ENCODE data around the gene MYL3. TPM values are rescaled to one million over a fixed set of nuclear protein-coding genes. Genes with fewer than 3 reads are reported as not detected.
A peak's percentile ranks its signal among the peaks of the same experiment; 100 is the strongest.

The MYL3 gene
- total RNA-seq, 3 donors from 2014 or later (not counting 1 experiment from before 2014, with no cell fraction given): not detected

- Histone ChIP-seq H3K27ac (ENCODE audit: low read length) (no peak overlapping the region), H3K4me3 (ENCODE audit: low read length) (no peak overlapping the region), H3K27me3 (ENCODE audit: control insufficient read depth, insufficient read depth, low read length) (no peaks in the 10 kb centered on the region), H3K9me3 (ENCODE audit: control insufficient read depth, insufficient read depth, low read length) (no peaks in the 10 kb centered on the region), H3K36me3 (ENCODE audit: control insufficient read depth, insufficient read depth, low read length) (no peaks in the 10 kb centered on the region), H3K4me1 (ENCODE audit: control insufficient read depth, insufficient read depth, low read length) (no peaks in the 10 kb centered on the region)
- ATAC-seq (no peak), DNase-seq (no peak)
- no peak overlapping the region for H3K27ac Mint-ChIP-seq
- H3K4me3 Mint-ChIP-seq: no peak overlapping the region
- no peaks in the 10 kb centered on the region for H3K36me3 Mint-ChIP-seq
- no peaks in the 10 kb centered on the region for H3K4me1 Mint-ChIP-seq
- WGBS (ENCODE audit: insufficient coverage): 89% methylated on average over 15 of the region's 15 CpGs
- no peak for TF ChIP-seq CTCF (IDR thresholded peaks at IDR 0.05)
- H3K27me3 Mint-ChIP-seq (ENCODE audit: low read depth in 2 of 2): no peaks in the 10 kb centered on the region
- H3K9me3 Mint-ChIP-seq: no peaks in the 10 kb centered on the region
- intact Hi-C loops (cut with micrococcal nuclease): no loop called here
These were observed 4.3 kb upstream of the MYL3 start for GRCh38 chr3:46867550-46867898.

- H3K4me3 ChIP-seq (ENCODE audit: low read length): no peak overlapping the region
- H3K27me3 ChIP-seq (ENCODE audit: control insufficient read depth, insufficient read depth, low read length): no peaks in the 10 kb centered on the region
- no peak overlapping the region for H3K4me3 Mint-ChIP-seq
- no peaks in the 10 kb centered on the region for H3K36me3 Mint-ChIP-seq
- DNase-seq: peak; percentile 81 to 86
- H3K9me3 Mint-ChIP-seq: no peaks in the 10 kb centered on the region
- no peak overlapping the region for H3K27ac Mint-ChIP-seq
- no peaks in the 10 kb centered on the region for H3K4me1 ChIP-seq (ENCODE audit: control insufficient read depth, insufficient read depth, low read length)
- no peaks in the 10 kb centered on the region for H3K4me1 Mint-ChIP-seq
- intact Hi-C loops (cut with micrococcal nuclease): loop anchor here (1.0 kb wide), 2 partner anchors 28 to 42 kb away; no protein-coding TSS in a partner anchor
- no peak overlapping the region for H3K27ac ChIP-seq (ENCODE audit: low read length)
- H3K36me3 ChIP-seq (ENCODE audit: control insufficient read depth, insufficient read depth, low read length): no peaks in the 10 kb centered on the region
- H3K9me3 ChIP-seq (ENCODE audit: control insufficient read depth, insufficient read depth, low read length): no peaks in the 10 kb centered on the region
- peak; percentile 62 to 86 (median 86) for ATAC-seq
- H3K27me3 Mint-ChIP-seq (ENCODE audit: low read depth in 2 of 2): no peaks in the 10 kb centered on the region
- WGBS (ENCODE audit: insufficient coverage): 40% methylated on average over 15 of the region's 15 CpGs
- peak; percentile 83 for TF ChIP-seq CTCF (IDR thresholded peaks at IDR 0.05)
These were observed 3.7 kb upstream of the MYL3 start for GRCh38 chr3:46866720-46867549.

GRCh38 chr3:46866032-46866595 lies 2.9 kb upstream of the MYL3 start:
- H3K36me3 Mint-ChIP-seq: no peaks in the 10 kb centered on the region
- H3K27me3 Mint-ChIP-seq (ENCODE audit: low read depth in 2 of 2): no peaks in the 10 kb centered on the region
- H3K4me1 ChIP-seq (ENCODE audit: control insufficient read depth, insufficient read depth, low read length): no peaks in the 10 kb centered on the region
- H3K4me3 ChIP-seq (ENCODE audit: low read length): no peak overlapping the region
- H3K4me1 Mint-ChIP-seq: no peaks in the 10 kb centered on the region
- H3K27ac Mint-ChIP-seq: no peak overlapping the region
- H3K27ac ChIP-seq (ENCODE audit: low read length): no peak overlapping the region
- WGBS (ENCODE audit: insufficient coverage): 81% methylated on average over 10 of the region's 11 CpGs
- TF ChIP-seq CTCF (IDR thresholded peaks at IDR 0.05): no peak
- intact Hi-C loops (cut with micrococcal nuclease): loop anchor here (1.0 kb wide), 2 partner anchors 29 to 43 kb away; no protein-coding TSS in a partner anchor
- no peaks in the 10 kb centered on the region for H3K27me3 ChIP-seq (ENCODE audit: control insufficient read depth, insufficient read depth, low read length)
- ATAC-seq (no peak), DNase-seq (no peak)
- no peaks in the 10 kb centered on the region for H3K9me3 Mint-ChIP-seq
- H3K4me3 Mint-ChIP-seq: no peak overlapping the region
- H3K9me3 ChIP-seq (ENCODE audit: control insufficient read depth, insufficient read depth, low read length): no peaks in the 10 kb centered on the region
- H3K36me3 ChIP-seq (ENCODE audit: control insufficient read depth, insufficient read depth, low read length): no peaks in the 10 kb centered on the region

Measured in natural killer cell (primary cell).